ENCODE results near the gene ACBD4.
A peak's percentile ranks its signal among the peaks of the same experiment; 100 is the strongest.

The ACBD4 gene

DNA sequence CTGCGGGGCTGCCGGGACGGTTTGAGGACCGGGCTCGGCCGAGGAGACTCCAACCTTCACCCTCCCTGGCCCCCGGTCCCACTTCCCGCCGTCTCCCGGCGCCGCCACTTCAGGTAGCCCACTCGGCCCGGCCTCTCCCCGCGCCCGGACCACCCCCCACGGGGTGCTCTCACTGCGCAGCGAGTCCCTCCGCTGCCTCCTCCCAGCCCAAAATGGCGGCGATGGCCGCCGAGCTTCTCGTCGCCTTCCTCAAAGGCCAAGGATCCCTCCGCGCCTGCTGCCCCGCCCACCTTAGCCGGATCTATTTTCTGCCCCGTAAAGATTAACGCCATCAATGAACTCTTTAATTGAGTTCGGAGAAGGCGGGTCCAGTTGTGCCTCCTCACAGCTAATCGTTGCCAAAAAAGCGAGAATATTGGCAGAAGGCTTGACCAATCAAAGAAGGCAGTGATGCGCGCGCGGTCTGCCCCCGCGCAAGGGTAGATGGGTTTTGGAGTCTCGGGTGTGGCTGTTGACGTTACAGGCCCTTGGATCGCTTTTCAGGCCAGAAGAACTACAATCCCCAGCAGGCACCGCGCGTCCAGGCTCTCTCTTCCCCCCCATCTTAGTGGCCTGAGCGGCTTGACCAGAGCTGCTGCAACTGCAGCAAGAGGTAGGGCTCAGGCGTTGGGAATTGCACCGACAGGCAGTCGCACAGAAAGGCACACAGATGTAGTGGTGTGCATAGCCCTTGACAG lies 26.0 kb downstream of the ACBD4 start, which contains the start of gene HEXIM2:
HEXIM2 (plus strand) TSS at position 588 of the 737 bp plus-strand sequence. CDS start 919 bp downstream, outside the sequence.
- peak; percentile 99 for DNase-seq

DNA sequence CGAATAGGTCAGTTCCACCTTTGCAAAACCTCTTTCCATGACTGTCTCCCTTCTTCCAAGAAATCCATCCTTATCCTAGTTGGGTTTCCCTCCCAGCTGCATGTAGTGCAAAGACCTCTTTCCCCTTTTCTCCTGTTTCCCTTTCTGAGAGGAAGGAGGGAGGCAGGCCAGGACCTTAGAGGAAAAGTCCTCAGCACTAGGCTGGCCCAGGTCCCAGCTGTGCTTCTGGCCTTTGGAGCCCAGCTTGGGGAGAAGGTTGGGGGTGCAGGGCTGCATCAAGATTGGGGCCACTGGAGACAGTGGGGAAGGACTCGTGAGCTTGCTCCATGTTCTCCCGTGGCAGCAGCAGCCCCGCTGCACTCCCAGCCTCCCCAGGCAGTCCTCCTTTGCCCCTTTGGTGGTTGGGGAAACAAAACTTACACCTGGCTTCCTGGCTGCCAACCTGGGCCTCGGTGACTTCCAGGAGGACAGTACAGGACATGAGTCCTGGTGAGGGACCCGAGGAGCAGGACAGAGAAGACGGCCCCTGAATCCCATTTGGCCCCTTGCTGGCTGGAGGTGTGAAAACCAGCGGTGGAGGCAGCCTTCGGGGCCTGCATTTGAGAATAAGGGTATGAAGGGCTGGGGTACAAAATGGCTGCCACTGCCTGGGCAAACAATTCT lies 26.7 kb downstream of the ACBD4 start:
- DNase-seq: no peak

DNA sequence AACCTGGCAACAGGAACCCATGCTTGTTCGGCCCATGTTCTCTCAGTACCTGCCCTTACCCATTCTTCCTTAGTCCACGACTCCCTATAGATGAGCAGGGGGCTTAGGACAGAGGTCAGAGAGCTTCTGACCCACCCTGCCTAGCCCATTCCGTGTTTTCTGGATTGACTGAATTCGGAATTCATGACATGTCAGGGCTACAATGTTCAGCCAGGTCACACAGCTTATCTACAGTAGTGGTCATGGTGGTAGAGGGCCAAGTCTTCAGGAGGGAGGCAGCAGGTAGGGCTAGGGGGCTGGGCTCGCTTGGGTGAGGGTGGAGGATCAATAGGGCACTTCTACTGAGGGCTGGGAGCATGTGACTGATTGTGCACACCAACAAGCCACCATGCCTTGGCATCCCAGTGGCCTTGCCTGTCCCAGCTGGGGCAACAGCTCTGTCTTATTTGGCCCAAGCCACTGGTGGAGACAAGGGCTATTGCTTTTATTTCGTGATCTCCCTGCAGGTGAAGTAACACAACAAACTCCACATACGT lies 29.3 kb downstream of the ACBD4 start:
- DNase-seq: no peak

DNA sequence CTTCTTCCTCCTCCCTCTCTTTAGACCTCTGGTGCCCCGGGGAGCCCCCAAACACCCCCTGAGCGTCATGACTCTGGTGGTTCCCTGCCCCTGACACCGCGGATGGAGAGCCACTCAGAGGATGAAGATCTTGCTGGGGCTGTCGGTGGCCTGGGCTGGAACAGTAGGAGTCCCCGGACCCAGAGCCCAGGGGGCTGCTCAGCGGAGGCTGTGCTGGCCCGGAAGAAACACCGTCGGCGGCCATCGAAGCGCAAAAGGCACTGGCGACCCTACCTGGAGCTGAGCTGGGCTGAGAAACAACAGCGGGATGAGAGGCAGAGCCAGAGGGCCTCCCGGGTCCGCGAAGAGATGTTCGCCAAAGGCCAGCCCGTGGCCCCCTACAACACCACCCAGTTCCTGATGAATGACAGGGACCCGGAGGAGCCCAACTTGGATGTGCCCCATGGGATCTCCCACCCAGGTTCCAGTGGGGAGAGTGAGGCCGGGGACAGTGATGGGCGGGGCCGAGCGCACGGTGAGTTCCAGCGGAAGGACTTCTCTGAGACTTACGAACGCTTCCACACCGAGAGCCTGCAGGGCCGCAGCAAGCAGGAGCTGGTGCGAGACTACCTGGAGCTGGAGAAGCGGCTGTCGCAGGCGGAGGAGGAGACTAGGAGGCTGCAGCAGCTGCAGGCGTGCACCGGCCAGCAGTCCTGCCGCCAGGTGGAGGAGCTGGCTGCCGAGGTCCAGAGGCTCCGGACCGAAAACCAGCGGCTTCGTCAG lies 33.7 kb downstream of the ACBD4 start:
- no peak for DNase-seq

DNA sequence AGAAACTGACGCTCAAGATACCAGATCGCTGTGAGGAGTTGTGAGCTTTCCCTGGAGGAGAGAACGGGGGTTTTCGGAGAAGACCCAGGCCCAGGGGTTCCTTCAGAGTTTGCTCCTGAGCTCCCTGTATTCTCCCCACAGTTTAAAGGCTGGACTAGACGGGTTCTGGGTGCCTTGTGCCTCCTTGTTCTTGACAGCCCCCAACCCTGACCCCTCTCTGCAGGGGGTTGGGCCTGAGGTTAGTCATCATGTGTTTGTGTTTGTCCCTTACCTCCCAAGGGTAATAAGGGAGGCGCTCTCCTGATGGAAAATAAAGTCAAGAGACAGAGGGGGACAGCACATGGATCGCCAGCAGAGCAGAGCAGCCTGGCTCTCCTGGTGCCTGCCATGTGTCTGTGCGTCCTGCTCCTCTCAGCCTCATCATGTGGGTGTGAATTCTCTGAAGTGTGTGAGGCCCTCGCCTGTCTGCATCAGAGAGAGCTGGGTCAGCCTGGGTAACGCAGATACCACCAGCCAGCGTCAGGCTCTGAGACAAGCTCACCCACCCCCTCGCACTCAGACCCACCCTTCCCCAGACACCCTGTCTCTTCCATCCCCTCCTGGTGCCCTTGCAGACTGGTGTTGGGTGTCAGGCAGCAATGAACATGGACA lies 34.9 kb downstream of the ACBD4 start:
- no peak for DNase-seq

DNA sequence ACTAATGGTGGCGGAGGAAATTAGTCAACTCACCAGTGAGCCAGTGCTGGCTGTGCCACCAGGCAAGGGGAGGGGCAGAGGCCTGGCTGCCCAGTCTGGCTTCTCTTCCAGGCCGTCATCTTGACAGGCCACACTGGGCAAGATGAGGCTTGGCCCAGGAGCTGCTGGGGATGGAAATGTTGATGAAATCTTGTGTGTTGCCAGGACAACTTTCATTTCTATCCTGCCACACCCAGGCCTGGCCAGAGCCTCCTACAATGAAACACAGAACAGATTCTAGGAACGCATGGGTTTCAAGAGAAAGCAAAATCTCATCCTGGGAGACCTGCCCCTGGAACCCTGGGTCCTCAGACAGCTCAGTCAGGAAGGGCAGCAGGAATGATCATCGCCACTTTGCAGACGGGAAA lies 35.4 kb downstream of the ACBD4 start:
- DNase-seq: no peak

DNA sequence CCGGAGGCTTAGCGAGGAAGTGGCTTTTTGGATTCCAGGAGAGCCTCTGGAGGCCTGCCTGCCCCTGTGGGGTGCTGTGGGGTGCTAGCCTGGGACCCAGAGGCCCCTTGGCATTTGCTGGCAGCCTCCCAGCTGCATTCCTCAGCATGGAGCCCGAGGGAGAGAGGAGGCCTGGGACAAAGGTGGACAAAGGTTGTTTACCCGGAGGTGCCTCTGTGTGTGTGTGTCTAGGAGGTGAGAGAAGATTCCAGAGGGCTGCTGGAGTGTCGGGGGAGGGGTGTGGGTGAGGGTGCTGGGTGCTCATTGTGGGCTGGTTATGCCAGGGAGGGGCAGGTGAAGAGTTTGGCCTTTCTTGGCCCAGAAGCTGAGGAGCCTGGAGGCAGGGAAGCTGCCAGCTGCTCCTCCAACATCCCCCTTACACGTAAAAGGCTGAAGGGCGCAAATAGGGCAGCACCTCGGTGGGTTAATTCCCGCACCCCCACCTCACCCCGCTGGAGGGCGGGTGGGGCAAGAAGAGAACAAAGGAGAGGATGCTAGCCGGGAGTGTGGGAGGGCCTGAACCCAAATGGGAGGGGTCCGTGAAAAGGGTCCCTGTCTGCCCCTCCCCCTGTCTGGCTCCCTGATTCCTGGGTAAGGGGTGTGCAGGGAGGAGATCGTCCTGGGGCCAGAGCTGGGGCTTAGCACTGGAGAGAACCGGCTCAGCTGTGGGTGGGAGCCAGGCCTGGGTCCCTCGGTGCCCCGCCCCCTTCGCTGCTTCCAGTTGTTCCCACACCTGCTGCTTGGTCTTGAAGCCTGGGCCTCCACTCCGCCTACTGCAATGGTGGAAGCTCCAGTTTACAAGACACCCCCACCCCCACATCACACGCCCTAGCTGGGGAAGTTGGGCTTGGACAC lies 36.1 kb downstream of the ACBD4 start:
- DNase-seq: no peak

DNA sequence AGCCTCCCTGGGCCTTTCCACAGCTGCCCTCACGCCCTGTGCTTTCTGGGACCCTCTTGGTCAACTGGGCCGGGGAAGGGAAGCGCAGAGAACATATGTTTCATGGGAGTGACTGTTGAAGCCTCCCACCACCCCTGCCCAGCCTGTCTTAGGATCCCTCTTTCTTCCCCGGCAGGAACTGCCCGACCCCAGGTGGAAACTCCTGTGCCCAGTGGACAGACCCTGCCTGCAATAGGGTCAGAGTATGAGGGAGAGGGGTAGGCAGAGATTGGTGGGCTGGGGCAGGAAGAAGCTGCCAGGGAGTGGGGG lies 36.7 kb downstream of the ACBD4 start:
- no peak for DNase-seq

DNA sequence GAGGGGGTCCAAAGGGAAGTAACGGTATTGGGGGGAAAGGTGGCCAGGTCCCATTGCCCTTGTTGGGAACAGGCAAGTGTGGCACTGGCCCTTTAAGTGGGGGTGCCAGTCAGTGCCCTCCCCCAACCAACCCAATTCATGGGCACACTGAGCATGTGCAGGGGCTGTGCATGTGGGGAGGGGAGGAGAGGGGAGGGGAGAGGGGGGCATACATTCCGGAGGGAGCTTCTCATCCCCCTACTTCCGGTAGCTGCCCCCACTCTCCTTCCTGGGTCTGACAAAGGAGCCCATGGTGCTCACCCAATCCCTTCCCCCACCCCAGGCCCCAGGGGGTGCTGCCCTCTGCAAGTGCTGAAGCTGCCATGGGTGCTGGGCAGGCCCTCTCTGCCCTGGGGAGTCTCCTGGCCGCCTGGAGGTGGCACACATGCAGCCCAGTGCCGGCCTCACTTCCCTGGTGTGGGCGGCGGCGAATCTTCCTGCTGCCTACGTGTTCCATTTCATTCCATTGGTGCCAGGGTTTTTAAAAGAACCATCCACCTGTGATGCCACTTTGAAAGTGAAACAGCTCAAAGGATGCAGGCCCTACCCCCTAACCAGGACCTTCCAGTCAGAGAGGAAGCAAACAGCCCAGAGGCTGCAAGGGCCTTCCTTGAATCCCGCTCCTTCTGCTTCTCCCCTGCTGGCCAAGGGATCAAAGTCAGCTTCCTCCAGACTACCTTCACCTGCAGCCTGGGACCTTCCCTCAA lies 37.2 kb downstream of the ACBD4 start:
- DNase-seq: peak; percentile 84

DNA sequence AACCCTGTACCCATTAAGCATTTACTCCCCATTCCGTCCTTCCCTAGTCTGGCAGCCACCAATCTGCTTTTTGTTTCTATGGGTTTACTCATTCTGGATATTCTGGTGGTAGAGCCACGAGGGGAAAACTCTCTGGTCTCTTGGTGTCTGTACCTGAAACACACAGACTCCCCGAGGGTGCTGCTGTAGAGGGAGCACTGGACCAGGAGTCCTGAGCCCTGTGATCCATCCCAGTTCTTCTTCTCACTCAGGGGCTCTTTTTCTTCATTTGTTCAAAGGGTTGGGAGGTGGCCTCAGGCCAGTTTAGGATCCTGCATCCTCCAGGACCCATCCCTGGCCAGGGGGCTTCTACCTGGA lies 40.2 kb downstream of the ACBD4 start:
- DNase-seq: no peak

DNA sequence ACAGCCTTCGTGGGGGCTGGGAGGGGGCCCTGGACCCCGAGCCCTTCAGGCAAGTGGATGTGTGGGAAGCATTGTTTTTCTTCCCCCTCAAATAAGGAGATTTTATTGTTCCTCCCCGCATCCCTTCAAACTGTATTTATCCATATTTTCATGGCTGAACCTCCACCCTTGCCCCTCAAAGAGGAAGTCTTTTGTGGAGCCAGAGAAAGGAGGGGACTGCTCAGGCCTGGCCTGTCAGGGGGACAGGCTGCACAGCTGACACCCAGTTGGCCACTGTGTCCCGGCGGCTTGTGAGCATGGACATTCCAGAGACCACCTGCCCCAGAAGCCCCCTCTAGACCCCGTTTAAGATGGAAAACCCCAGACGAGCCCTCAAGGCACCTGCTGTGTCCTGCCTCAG lies 42.1 kb downstream of the ACBD4 start:
- DNase-seq: no peak

DNA sequence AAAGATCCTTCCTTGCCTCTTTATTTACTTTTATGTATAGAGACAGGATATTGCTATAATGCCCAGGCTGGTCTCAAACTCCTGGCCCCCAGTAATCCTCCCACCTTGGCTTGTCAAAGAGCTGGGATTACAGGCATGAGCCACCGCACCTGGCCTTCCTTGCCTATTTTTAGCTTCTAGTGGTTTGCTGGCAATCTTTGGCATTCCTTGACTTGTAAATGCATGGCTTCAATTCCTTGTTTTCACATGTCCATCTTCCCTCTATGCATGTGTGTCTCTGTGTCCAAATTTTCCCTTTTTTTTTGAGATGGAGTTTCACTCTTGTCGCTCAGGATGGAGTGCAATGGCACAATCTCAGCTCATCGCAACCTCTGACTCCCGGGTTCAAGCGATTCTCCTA lies 48.7 kb downstream of the ACBD4 start:
- no peak for DNase-seq

DNA sequence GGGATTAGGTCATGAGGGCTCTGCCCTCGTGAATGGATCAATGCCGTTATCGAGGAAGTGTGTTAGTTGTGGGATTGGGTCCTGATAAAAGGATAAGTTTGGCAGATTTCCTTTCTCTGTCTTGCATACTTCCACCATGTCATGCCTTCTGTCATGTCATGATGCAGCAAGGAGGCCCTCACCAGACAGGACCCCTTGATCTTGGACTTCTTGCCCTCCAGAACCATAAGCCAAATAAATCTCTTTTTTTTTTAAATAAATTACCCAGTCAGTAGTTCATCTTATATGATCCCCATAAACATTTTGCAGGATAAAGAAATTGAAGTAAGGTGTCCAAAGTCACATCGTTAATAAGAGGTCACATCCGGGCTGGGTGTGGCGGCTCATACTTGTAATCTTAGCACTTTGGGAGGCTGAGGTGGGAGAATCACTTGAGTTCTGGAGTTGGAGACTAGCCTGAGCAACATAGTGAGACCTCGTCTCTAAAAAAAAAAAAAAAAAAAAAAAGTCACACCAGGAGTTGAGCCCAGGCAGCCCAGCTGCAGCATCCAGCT lies 51.4 kb downstream of the ACBD4 start:
- DNase-seq: no peak

DNA sequence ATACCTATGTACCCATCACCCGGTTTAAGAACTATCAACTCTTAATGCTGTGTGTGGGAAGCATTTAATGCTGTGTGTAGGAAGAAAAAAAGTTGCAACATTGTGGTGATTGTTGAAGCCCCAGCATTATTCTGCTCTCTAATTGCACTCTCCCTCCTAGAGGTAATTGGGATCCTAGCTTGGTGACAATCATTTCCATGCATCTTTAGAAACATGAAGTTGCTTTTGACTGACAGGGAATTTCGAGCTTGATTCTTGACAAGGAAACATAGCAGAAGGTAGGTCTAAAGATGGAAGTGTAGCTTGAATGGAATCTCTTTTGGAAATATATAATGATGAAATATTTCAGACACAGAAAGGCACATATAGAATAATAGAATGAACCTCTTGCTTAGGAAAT lies 53.5 kb downstream of the ACBD4 start:
- DNase-seq: no peak

DNA sequence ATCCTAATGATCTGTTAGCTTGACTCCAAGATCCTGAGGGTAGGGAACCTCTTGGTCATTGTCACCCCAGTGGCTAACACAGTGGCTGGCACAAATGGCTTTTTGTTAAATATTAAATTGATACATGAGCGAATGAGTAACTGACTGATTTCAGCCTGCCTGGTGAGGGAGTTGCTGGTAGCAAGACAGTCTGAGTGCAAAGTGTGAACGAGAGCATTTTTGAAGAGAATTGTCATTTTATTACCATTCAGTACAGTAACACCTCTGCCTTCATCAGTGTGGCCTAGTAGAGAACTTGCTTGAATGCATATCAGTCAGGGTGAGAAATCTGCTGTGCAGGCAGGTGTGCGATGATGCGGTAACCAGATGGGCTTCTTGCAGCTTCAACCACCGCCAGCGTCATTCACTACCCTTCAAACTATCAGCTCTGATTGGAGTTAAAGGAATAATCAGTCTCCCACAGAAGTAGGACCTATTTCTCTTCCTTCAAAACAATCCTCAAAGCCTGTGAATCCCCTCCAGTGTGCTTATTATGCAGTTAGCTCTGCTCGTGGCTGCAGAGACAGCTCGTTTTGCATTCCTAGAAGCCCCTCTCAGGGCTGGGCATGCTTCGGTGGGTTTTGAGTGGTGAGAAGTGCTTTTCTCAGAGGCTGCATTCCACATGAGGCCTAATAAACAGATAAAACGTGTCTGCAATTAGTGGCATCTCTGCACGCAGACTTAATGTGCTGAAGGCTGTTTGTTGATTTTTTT lies 55.2 kb downstream of the ACBD4 start:
- no peak for DNase-seq
